Common myeloid progenitor, CD34-positive (primary cell): ENCODE results near the gene PCDHGB7.

Experiments
- CTCF ChIA-PET: fragments of 350-600 bp; sonication (Branson Sonifier 250); formaldehyde crosslinking; loops from one replicate; lab custom pipeline; 2021; ENCODE audit warnings: antibody characterized with exemption; lab: Charles Lee
- POLR2A ChIA-PET: fragments of 350-600 bp; sonication (Branson Sonifier 250); formaldehyde crosslinking; loops from one replicate; lab custom pipeline; 2021; ENCODE audit warnings: antibody characterized with exemption; lab: Charles Lee
- DNase-seq, 3 donors: peaks; one replicate each; pipeline versions ENCODE4 v3.0.0 to v3.0.0-alpha.2; 2013
- H3K27ac ChIP-seq, 2 experiments: 1 replicate in 1 of 2; 2 replicates in 1 of 2; pipeline ENCODE4 v1.7.0; 2013; ENCODE audit warnings: inconsistent platforms in 2 of 2, low read length in 2 of 2, mild to moderate bottlenecking in 2 of 2, low read depth in 1 of 2, moderate library complexity in 1 of 2; ENCODE audit not compliant: severe bottlenecking in 2 of 2, insufficient read depth in 1 of 2, poor library complexity in 1 of 2
- H3K27me3 ChIP-seq, 5 experiments: replicated peaks in 2 of 5; 1 replicate in 3 of 5; 2 replicates in 2 of 5; pipeline versions ENCODE4 v1.6.1 to v1.7.0; 2013; ENCODE audit warnings: low read length in 4 of 5, mild to moderate bottlenecking in 2 of 5, moderate library complexity in 2 of 5, inconsistent platforms in 1 of 5; ENCODE audit not compliant: insufficient read depth in 5 of 5, control insufficient read depth in 4 of 5
- H3K36me3 ChIP-seq, 4 experiments: 1 replicate in 2 of 4; 2 replicates in 2 of 4; pipeline versions ENCODE4 v1.6.1 to v1.7.0; 2013; ENCODE audit warnings: low read length in 3 of 4, control low read depth in 1 of 4, mild to moderate bottlenecking in 1 of 4; ENCODE audit not compliant: control insufficient read depth in 4 of 4, insufficient read depth in 4 of 4
- H3K4me1 ChIP-seq, 4 experiments: 1 replicate in 3 of 4; 2 replicates in 1 of 4; pipeline versions ENCODE4 v1.6.1 to v1.7.1; 2013; ENCODE audit warnings: low read length in 3 of 4, mild to moderate bottlenecking in 3 of 4, control low read depth in 1 of 4, inconsistent platforms in 1 of 4, moderate library complexity in 1 of 4; ENCODE audit not compliant: control insufficient read depth in 4 of 4, insufficient read depth in 4 of 4; ENCODE audit errors: control extremely low read depth in 1 of 4
- H3K4me3 ChIP-seq, 7 experiments: 1 replicate in 4 of 7; 2 replicates in 3 of 7; pipeline versions ENCODE4 v1.5.1 to v1.7.0; 2013; ENCODE audit warnings: mild to moderate bottlenecking in 7 of 7, low read length in 6 of 7, moderate library complexity in 6 of 7, inconsistent platforms in 2 of 7, low read depth in 2 of 7, control low read depth in 1 of 7; ENCODE audit not compliant: insufficient read depth in 4 of 7, control insufficient read depth in 1 of 7; ENCODE audit errors: extremely low read depth in 1 of 7
- H3K9me3 ChIP-seq, 5 experiments: 1 replicate in 4 of 5; 2 replicates in 1 of 5; pipeline versions ENCODE4 v1.6.1 to v1.7.1; 2013; ENCODE audit warnings: low read length in 4 of 5, mild to moderate bottlenecking in 2 of 5, inconsistent platforms in 1 of 5, low read depth in 1 of 5, moderate library complexity in 1 of 5; ENCODE audit not compliant: control insufficient read depth in 4 of 5, insufficient read depth in 2 of 5; ENCODE audit errors: control extremely low read depth in 1 of 5
- WGBS: methylation state at CpG from one replicate; pipeline ENCODE4 v1.1.5; 2013; ENCODE audit not compliant: insufficient coverage; 5-methylcytosine and 5-hydroxymethylcytosine counted together

PCDHGB7 gene

DNA sequence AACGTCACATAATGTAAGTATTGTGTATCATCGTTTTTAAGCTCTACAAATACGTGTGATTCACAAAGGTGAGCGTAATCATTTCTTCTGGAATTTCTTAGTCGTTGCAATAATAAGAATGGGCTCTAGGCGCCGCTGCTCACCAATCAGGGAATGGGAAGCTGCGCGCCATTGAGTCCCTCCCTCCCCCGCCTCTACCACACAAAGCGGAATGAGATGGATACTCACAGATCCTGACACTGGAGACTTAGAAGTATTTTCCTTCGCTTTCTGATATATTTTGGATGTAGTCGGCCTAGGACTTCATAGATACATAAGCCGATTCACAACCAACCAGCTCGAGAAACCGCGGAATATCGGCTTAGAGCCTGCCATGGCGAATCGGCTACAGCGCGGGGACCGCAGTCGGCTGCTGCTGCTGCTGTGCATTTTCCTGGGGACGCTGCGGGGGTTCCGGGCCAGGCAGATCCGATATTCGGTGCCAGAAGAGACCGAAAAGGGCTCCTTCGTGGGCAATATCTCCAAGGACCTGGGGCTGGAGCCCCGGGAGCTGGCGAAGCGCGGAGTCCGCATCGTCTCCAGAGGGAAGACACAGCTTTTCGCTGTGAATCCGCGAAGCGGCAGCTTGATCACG is 3.5 kb downstream of the PCDHGB7 start, which contains the start of gene PCDHGA11:
Gene PCDHGA11, plus strand, starts transcription at position 197 of the 634 bp plus-strand sequence. Its CDS starts 177 bp downstream, at position 374.
- ChIA-PET CTCF (interaction anchor here (0.6 to 6.6 kb wide), 26 partner anchors 8 to 146 kb away, joined by 3 to 65 read pairs (median 4); partner anchors contain the start of genes PCDHGA10, PCDHGA12, PCDHGA8 and PCDHGB3), POLR2A (no interaction called here)
- peak within 1 kb of the TSS; percentile 36 to 81 (median 63) for H3K4me3 ChIP-seq
- peaks cover 0 to 61% (median 39%) of the 10 kb centered on the region in 5 experiments for H3K9me3 ChIP-seq
- peaks cover 30 to 89% (median 37%) of the 10 kb centered on the region in 5 experiments for H3K27me3 ChIP-seq
- 3% methylated on average over 33 of the region's 42 CpGs for WGBS
- peaks cover 0 to 2% (median 0%) of the 10 kb centered on the region in 4 experiments for H3K36me3 ChIP-seq
- H3K4me1 ChIP-seq = peaks cover 0 to 18% (median 9%) of the 10 kb centered on the region in 4 experiments
- DNase-seq = peak; percentile 75 to 81 (median 80)
- H3K27ac ChIP-seq = no peak within 1 kb of the TSS

- ChIA-PET CTCF (interaction anchor here (0.6 to 6.6 kb wide), 24 partner anchors 8 to 146 kb away, joined by 3 to 65 read pairs (median 4); partner anchors contain the start of genes PCDHGA10, PCDHGA12, PCDHGA8 and PCDHGB3), POLR2A (no interaction called here)
- H3K36me3 ChIP-seq = peaks cover 0 to 2% (median 0%) of the 10 kb centered on the region in 4 experiments
- 8% methylated on average over 11 of the region's 13 CpGs for WGBS
- peak overlapping the region in 6 of 7 experiments; percentile 44 to 81 (median 68) for H3K4me3 ChIP-seq
- peaks cover 0 to 66% (median 43%) of the 10 kb centered on the region in 5 experiments for H3K9me3 ChIP-seq
- H3K4me1 ChIP-seq = peaks cover 0 to 18% (median 9%) of the 10 kb centered on the region in 4 experiments
- H3K27ac ChIP-seq = no peak overlapping the region
- H3K27me3 ChIP-seq = peaks cover 28 to 88% (median 37%) of the 10 kb centered on the region in 5 experiments
- DNase-seq = no peak
Measured at GRCh38 chr5:141421489-141421855, 4.0 kb downstream of the PCDHGB7 start.

DNA sequence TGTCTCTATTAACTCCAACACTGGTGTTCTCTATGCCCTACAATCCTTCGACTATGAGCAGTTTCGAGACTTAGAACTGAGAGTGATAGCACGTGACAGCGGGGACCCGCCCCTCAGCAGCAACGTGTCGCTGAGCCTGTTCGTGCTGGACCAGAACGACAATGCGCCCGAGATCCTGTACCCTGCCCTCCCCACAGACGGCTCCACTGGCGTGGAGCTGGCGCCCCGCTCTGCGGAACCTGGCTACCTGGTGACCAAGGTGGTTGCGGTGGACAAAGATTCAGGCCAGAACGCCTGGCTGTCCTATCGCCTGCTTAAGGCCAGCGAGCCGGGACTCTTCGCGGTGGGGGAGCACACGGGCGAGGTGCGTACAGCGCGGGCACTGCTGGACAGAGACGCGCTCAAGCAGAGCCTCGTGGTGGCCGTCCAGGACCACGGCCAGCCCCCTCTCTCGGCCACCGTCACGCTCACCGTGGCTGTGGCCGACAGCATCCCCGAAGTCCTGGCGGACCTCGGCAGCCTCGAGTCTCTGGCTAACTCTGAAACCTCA is 5.3 kb downstream of the PCDHGB7 start:
- peak in 1 of 3 donors; percentile 40 for DNase-seq
- peaks cover 0 to 15% (median 9%) of the 10 kb centered on the region in 4 experiments for H3K4me1 ChIP-seq
- H3K9me3 ChIP-seq = peaks cover 2 to 79% (median 56%) of the 10 kb centered on the region in 5 experiments
- 20% methylated on average over 38 of the region's 42 CpGs for WGBS
- CTCF ChIA-PET = interaction anchor here (2.4 kb wide), 1 partner anchor 31 kb away, joined by 9 read pairs; the partner anchor contains the start of gene PCDHGA8
- POLR2A ChIA-PET = no interaction called here
- no peak overlapping the region for H3K27ac ChIP-seq
- H3K27me3 ChIP-seq = peaks cover 28 to 94% (median 43%) of the 10 kb centered on the region in 5 experiments
- peaks cover 0 to 2% (median 0%) of the 10 kb centered on the region in 4 experiments for H3K36me3 ChIP-seq
- no peak overlapping the region for H3K4me3 ChIP-seq

DNA sequence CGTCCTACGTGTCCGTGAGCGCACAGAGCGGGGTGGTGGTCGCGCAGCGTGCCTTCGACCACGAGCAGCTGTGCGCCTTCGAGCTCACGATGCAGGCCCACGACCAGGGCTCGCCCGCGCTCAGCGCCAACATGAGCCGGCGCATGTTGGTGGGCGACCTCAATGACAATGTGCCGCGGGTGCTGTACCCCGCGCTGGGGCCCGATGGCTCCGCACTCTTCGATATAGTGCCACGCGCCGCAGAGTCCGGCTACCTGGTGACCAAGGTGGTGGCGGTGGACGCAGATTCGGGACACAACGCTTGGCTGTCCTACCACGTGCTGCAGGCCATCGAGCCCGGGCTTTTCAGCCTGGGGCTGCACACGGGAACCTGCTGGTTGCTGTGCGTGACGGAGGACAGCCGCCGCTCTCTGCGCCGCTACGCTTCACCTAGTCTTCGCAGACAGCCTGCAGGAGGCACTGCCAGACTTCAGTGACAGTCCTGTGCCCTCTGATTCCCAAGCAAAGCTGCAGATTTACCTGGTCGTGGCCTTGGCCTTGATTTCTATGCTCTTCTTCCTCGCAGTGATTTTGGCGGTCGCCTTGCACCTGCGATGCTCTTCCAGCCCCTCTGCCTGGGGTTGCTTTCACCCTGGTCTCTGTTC is 10.4 kb downstream of the PCDHGB7 start:
- H3K36me3 ChIP-seq = peaks cover 0 to 4% (median 0%) of the 10 kb centered on the region in 4 experiments
- 60% methylated on average over 53 of the region's 53 CpGs for WGBS
- H3K4me3 ChIP-seq = no peak overlapping the region
- H3K9me3 ChIP-seq = peaks cover 6 to 67% (median 47%) of the 10 kb centered on the region in 5 experiments
- no peak overlapping the region for H3K27ac ChIP-seq
- DNase-seq = no peak
- ChIA-PET CTCF (interaction anchor here (0.8 to 5.8 kb wide), 5 partner anchors 8 to 100 kb away, joined by 3 to 62 read pairs (median 29); partner anchors contain the start of genes PCDHGA11 and PCDHGB7), POLR2A (no interaction called here)
- H3K27me3 ChIP-seq = peaks cover 8 to 77% (median 30%) of the 10 kb centered on the region in 5 experiments
- peaks cover 2 to 10% (median 5%) of the 10 kb centered on the region in 4 experiments for H3K4me1 ChIP-seq

DNA sequence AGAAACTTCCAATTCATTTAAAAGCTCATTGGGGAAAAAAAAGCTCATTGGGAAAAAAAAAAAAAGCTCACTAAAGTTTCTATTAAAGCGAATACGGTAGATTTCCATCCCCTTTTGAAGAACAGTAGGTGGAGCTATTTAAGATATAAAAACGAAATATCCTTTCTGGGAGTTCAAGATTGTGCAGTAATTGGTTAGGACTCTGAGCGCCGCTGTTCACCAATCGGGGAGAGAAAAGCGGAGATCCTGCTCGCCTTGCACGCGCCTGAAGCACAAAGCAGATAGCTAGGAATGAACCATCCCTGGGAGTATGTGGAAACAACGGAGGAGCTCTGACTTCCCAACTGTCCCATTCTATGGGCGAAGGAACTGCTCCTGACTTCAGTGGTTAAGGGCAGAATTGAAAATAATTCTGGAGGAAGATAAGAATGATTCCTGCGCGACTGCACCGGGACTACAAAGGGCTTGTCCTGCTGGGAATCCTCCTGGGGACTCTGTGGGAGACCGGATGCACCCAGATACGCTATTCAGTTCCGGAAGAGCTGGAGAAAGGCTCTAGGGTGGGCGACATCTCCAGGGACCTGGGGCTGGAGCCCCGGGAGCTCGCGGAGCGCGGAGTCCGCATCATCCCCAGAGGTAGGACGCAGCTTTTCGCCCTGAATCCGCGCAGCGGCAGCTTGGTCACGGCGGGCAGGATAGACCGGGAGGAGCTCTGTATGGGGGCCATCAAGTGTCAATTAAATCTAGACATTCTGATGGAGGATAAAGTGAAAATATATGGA is 13.0 kb downstream of the PCDHGB7 start, which contains the start of gene PCDHGA12:
Gene PCDHGA12, plus strand, starts transcription at position 176 of the 782 bp plus-strand sequence. Its CDS starts 253 bp downstream, at position 429.
- ChIA-PET CTCF (interaction anchor here (0.7 to 5.8 kb wide), 29 partner anchors 11 to 137 kb away, joined by 3 to 62 read pairs (median 6); partner anchors contain the start of genes PCDHGA10, PCDHGA11, PCDHGB3 and PCDHGB6), POLR2A (interaction anchor here (0.6 kb wide), 1 partner anchor 120 kb away, joined by 3 read pairs; no protein-coding TSS in a partner anchor)
- Histone ChIP-seq H3K4me3 (peak within 1 kb of the TSS in 6 of 7 experiments; percentile 21 to 56 (median 48)), H3K9me3 (peaks cover 8 to 66% (median 47%) of the 10 kb centered on the region in 5 experiments), H3K27ac (no peak within 1 kb of the TSS), H3K36me3 (peaks cover 0 to 3% (median 0%) of the 10 kb centered on the region in 4 experiments), H3K4me1 (peaks cover 2 to 6% (median 5%) of the 10 kb centered on the region in 4 experiments), H3K27me3 (peaks cover 8 to 58% (median 25%) of the 10 kb centered on the region in 5 experiments)
- DNase-seq = peak; percentile 82 to 88 (median 86)
- 5% methylated on average over 31 of the region's 33 CpGs for WGBS
